ENCODE data around the gene KRT20.

- no peak for TF ChIP-seq POLR2A (IDR thresholded peaks at IDR 0.05; ENCODE audit: low read depth, low read length)
- no peak for TF ChIP-seq EZH2 (IDR thresholded peaks at IDR 0.05; ENCODE audit: borderline replicate concordance, low read depth, low read length, severe bottlenecking)
- TF ChIP-seq POLR2AphosphoS5 (IDR thresholded peaks at IDR 0.05; ENCODE audit: insufficient read depth, low read depth, low read length) = no peak
- no peak for TF ChIP-seq CTCF (IDR thresholded peaks at IDR 0.05; ENCODE audit: extremely low read depth in 1 of 2, insufficient read depth in 1 of 2, low read depth in 1 of 2, low read length in 2 of 2)
- TF ChIP-seq MAX (IDR thresholded peaks at IDR 0.05; ENCODE audit: insufficient read depth, insufficient read length) = no peak
- TF ChIP-seq FOS (IDR thresholded peaks at IDR 0.05; ENCODE audit: borderline replicate concordance, insufficient read depth, low read length) = no peak
- TF ChIP-seq JUN (IDR thresholded peaks at IDR 0.05; ENCODE audit: borderline replicate concordance, insufficient read depth, insufficient read length, low read depth) = no peak
- no peak for TF ChIP-seq MYC (IDR thresholded peaks at IDR 0.05; ENCODE audit: low read depth, low read length)
Observed at GRCh38 chr17:40827746-40828453, 57.1 kb downstream of the KRT20 start.

All from endothelial cell of umbilical vein (primary cell).